IMR-90 (cell line): ENCODE results near the gene MRTFA. TPM values are rescaled to one million over a fixed set of nuclear protein-coding genes. Genes with fewer than 3 reads are reported as not detected.

ENCODE experiments used
- ATAC-seq: fragments of 200-7000 bp; cut with Tn5 transposase; 2 replicates; pipeline ENCODE4 v1.9.1; 2020; ENCODE audit warnings: low read depth, mild to moderate bottlenecking, moderate library complexity
- BruUV-seq: library from RNA; stranded (reverse); fragments of 400-500 nt; replicated peaks from 2 replicates; lab custom pipeline; 2021; lab: Mats Ljungman, UMichigan
- CTCF ChIA-PET: fragments of 300-600 bp; formaldehyde crosslinking; extraction: SDS; loops from one replicate; lab custom pipeline; 2021; ENCODE audit warnings: antibody characterized with exemption; lab: Yijun Ruan, JAX
- POLR2A ChIA-PET: fragments of 300-600 bp; sonication (Branson Sonifier 250); formaldehyde crosslinking; loops from one replicate; lab custom pipeline; 2022; ENCODE audit warnings: antibody characterized with exemption; ENCODE audit not compliant: unreplicated experiment; lab: Charles Lee
- DNase-seq: peaks from one replicate; pipeline ENCODE4 v3.0.0; 2013
- H2AFZ ChIP-seq: replicated peaks from 2 replicates; pipeline ENCODE3; 2013; ENCODE audit warnings: low read length, mild to moderate bottlenecking; ENCODE audit not compliant: poor library complexity
- H2AK5ac ChIP-seq: 2 replicates; pipeline ENCODE4 v1.6.1; 2013; ENCODE audit warnings: low read depth, low read length, inconsistent platforms
- H2AK9ac ChIP-seq: replicated peaks from 2 replicates; pipeline ENCODE3; 2013; ENCODE audit warnings: mild to moderate bottlenecking, low read depth, low read length, moderate library complexity; ENCODE audit not compliant: poor library complexity
- H2BK120ac ChIP-seq: 2 replicates; pipeline ENCODE4 v1.6.1; 2013; ENCODE audit warnings: low read depth, low read length, inconsistent platforms
- H2BK15ac ChIP-seq: 3 replicates; pipeline ENCODE4 v1.6.1; 2013; ENCODE audit warnings: low read depth, low read length, inconsistent platforms
- H2BK20ac ChIP-seq: 2 replicates; pipeline ENCODE4 v1.6.1; 2013; ENCODE audit warnings: low read depth, mild to moderate bottlenecking, inconsistent platforms, low read length, moderate library complexity
- H2BK5ac ChIP-seq: 2 replicates; pipeline ENCODE4 v1.6.1; 2013; ENCODE audit warnings: mild to moderate bottlenecking, low read depth, low read length, inconsistent platforms; ENCODE audit not compliant: poor library complexity, severe bottlenecking
- H3K14ac ChIP-seq: replicated peaks from 2 replicates; pipeline ENCODE4 v1.6.1; 2013; ENCODE audit warnings: low read depth, low read length, inconsistent platforms
- H3K18ac ChIP-seq: 2 replicates; pipeline ENCODE4 v1.6.1; 2013; ENCODE audit warnings: low read depth, low read length, control low read depth
- H3K23ac ChIP-seq: 2 replicates; pipeline ENCODE4 v1.6.1; 2013; ENCODE audit warnings: low read depth, low read length, inconsistent platforms
- H3K27ac ChIP-seq: 2 replicates; pipeline ENCODE4 v1.5.1; 2013; ENCODE audit warnings: mild to moderate bottlenecking, control low read depth, low read length; ENCODE audit not compliant: insufficient read depth
- H3K27me3 ChIP-seq: 2 replicates; pipeline ENCODE4 v1.6.1; 2013; ENCODE audit warnings: low read length; ENCODE audit not compliant: control insufficient read depth, insufficient read depth
- H3K36me3 ChIP-seq: 2 replicates; pipeline ENCODE4 v1.6.1; 2013; ENCODE audit warnings: low read length, mixed read lengths; ENCODE audit not compliant: control insufficient read depth, insufficient read depth
- H3K4ac ChIP-seq: 2 replicates; pipeline ENCODE4 v1.6.1; 2013; ENCODE audit warnings: low read depth, low read length, inconsistent platforms
- H3K4me1 ChIP-seq: 2 replicates; pipeline ENCODE4 v1.6.1; 2013; ENCODE audit warnings: low read length, mixed read lengths; ENCODE audit not compliant: control insufficient read depth, insufficient read depth
- H3K4me2 ChIP-seq: 2 replicates; pipeline ENCODE4 v1.6.1; 2013; ENCODE audit warnings: low read depth, mild to moderate bottlenecking, control low read depth, low read length, moderate library complexity
- H3K4me3 ChIP-seq: 2 replicates; pipeline ENCODE4 v1.5.1; 2013; ENCODE audit warnings: low read depth, mild to moderate bottlenecking, control low read depth, low read length, moderate library complexity; ENCODE audit not compliant: insufficient read depth
- H3K56ac ChIP-seq: 2 replicates; pipeline ENCODE4 v1.6.1; 2013; ENCODE audit warnings: low read length, inconsistent platforms; ENCODE audit not compliant: insufficient read depth; ENCODE audit errors: extremely low read depth
- H3K79me1 ChIP-seq, 2 experiments: 2 replicates each; pipeline ENCODE4 v1.6.1; 2013; ENCODE audit warnings: low read length in 2 of 2, inconsistent platforms in 1 of 2, low read depth in 1 of 2
- H3K9ac ChIP-seq: 2 replicates; pipeline ENCODE4 v1.6.1; 2013; ENCODE audit warnings: low read depth, low read length, control low read depth
- H3K9me1 ChIP-seq: 2 replicates; pipeline ENCODE4 v1.6.1; 2013; ENCODE audit warnings: low read length, inconsistent platforms; ENCODE audit not compliant: insufficient read depth
- H3K9me3 ChIP-seq: 2 replicates; pipeline ENCODE4 v1.6.1; 2013; ENCODE audit warnings: low read length; ENCODE audit not compliant: control insufficient read depth, insufficient read depth
- H4K20me1 ChIP-seq: 2 replicates; pipeline ENCODE4 v1.6.1; 2013; ENCODE audit warnings: low read length, inconsistent platforms; ENCODE audit not compliant: insufficient read depth
- H4K5ac ChIP-seq: 2 replicates; pipeline ENCODE4 v1.6.1; 2013; ENCODE audit warnings: mild to moderate bottlenecking, low read depth, low read length, control low read depth
- H4K8ac ChIP-seq, 2 experiments: 2 replicates each; pipeline ENCODE4 v1.6.1; 2013; ENCODE audit warnings: low read depth in 2 of 2, low read length in 2 of 2, control low read depth in 1 of 2, inconsistent platforms in 1 of 2
- H4K91ac ChIP-seq: 2 replicates; pipeline ENCODE4 v1.6.1; 2013; ENCODE audit warnings: low read depth, low read length, inconsistent platforms; ENCODE audit not compliant: insufficient read depth
- CEBPB ChIP-seq: IDR thresholded peaks from 2 replicates; pipeline ENCODE4 v1.6.1; 2012; ENCODE audit warnings: low read depth, low read length, improper control_type of control experiment
- WGBS, 2 experiments: methylation state at CpG; one replicate each; pipeline versions ENCODE4 v1.1.5 to v1.1.7; 2013; ENCODE audit warnings: missing lambda C conversion rate in 2 of 2; ENCODE audit not compliant: insufficient read length in 1 of 2; ENCODE audit errors: extremely low coverage in 2 of 2; 5-methylcytosine and 5-hydroxymethylcytosine counted together
- dilution Hi-C: fragments of 300-500 bp; cut with HindIII; formaldehyde crosslinking; loops from one replicate; pipeline ENCODE4 v1.14.3; 2018; ENCODE audit warnings: low sequenced_read_pairs; ENCODE audit not compliant: unreplicated experiment
- in situ Hi-C: fragments of 300-500 bp; cut with MboI; formaldehyde crosslinking; loops from 3 replicates; pipeline ENCODE4 v1.14.3; 2019; ENCODE audit warnings: low sequenced_read_pairs, inconsistent platforms, mixed read lengths
- intact Hi-C: fragments of 100-400 bp; cut with micrococcal nuclease; formaldehyde crosslinking; loops from 2 replicates; pipeline ENCODE4 v1.10.0; 2022
- polyA plus RNA-seq, 3 experiments: library from polyadenylated mRNA; depleted of rRNA; stranded (reverse); fragments of >200 nt; gene quantifications; 2 replicates each; pipeline ENCODE4 v1.2.3, GENCODE V29; 2012; ENCODE audit warnings: low replicate concordance in 1 of 3
- total RNA-seq: library from RNA; depleted of rRNA; stranded (reverse); fragments of >200 nt; gene quantifications from 2 replicates; pipeline ENCODE4 v1.2.3, GENCODE V29; 2012
- TF ChIP-seq, protein P1 (sequence below): fragments of 150-350 bp; IDR thresholded peaks from 2 replicates; pipeline ENCODE4 v1.6.1; 2017; ENCODE audit warnings: mild to moderate bottlenecking, antibody characterized with exemption, low read length, low read depth

MRTFA gene
- total and polyA plus RNA-seq, 2 of the 4 experiments (the other 2 are of a cell fraction): 12.5 to 17.2 TPM

DNA sequence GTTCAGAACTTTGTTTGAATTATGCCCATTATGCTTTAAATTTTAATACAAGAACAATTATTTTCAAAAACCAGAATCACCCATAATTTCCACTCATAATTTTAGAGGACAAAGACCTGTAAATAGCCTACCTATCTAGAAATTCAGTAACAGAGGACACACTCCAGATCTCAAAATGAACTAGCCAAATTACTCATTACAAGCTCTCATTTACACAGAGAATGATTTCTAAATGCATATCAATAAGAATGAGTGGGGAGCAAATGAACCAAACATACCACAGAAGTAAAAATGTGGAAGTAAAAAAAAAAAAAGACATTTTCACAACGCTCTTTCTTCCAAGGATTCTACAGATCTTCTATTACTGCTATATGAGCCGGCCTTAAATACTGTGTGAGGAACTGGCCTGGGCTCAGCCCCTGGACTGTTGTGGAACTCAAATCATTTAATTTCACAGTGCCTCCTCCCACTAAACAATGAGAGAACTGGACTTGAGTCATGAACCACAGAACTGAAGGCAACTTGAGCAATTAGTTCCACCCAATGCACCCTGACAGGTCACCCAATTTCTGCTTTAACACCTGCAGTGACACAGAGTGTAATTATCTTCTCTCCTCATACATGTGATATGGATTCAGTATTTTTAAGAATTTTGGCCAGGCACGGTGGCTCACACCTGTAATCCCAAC, 8.0 kb downstream of the MRTFA start:
- Histone ChIP-seq H3K4me2 (no peak overlapping the region), H3K9me1 (peaks cover 30% of the 10 kb centered on the region), H2AK9ac (no peak overlapping the region), H2BK120ac (no peak overlapping the region; the same call in 1 of the 2 replicates), H3K56ac (no peak overlapping the region), H3K27ac (no peak overlapping the region), H3K79me1 (peaks cover 10 to 80% of the 10 kb centered on the region in 2 experiments; a peak in 3 of 4 replicates), H2BK15ac (no peak overlapping the region), H3K9ac (no peak overlapping the region), H3K9me3 (no peaks in the 10 kb centered on the region), H2BK20ac (no peak overlapping the region), H3K4me1 (peaks cover 13% of the 10 kb centered on the region), H4K5ac (no peak overlapping the region), H4K8ac (no peak overlapping the region), H3K4me3 (no peak overlapping the region), H2BK5ac (no peak overlapping the region), H2AFZ (no peak overlapping the region), H3K18ac (no peak overlapping the region), H3K36me3 (peaks cover 2% of the 10 kb centered on the region; the same call in 1 of the 2 replicates), H4K91ac (no peak overlapping the region), H2AK5ac (no peak overlapping the region), H3K27me3 (no peaks in the 10 kb centered on the region), H3K4ac (no peak overlapping the region), H3K14ac (no peak overlapping the region), H4K20me1 (peaks cover 97% of the 10 kb centered on the region), H3K23ac (no peak overlapping the region)
- ChIA-PET POLR2A (interaction anchor here (0.6 kb wide), 1 partner anchor 9 kb away, joined by 4 read pairs; no protein-coding TSS in a partner anchor), CTCF (interaction anchor here (0.7 kb wide), 1 partner anchor 40 kb away, joined by 4 read pairs; no protein-coding TSS in a partner anchor)
- dilution Hi-C loops: no loop called here
- WGBS, 2 experiments: no CpG with 5 or more reads among the region's 3 CpGs
- ATAC-seq (peak; percentile 63), DNase-seq (peak; percentile 61)
- no TSS peak for BruUV-seq
- in situ Hi-C loops: no loop called here
- peak; percentile 63; the same call in 1 of the 2 replicates for TF ChIP-seq CEBPB
- TF ChIP-seq, protein P1, sequence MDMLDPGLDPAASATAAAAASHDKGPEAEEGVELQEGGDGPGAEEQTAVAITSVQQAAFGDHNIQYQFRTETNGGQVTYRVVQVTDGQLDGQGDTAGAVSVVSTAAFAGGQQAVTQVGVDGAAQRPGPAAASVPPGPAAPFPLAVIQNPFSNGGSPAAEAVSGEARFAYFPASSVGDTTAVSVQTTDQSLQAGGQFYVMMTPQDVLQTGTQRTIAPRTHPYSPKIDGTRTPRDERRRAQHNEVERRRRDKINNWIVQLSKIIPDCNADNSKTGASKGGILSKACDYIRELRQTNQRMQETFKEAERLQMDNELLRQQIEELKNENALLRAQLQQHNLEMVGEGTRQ: no peak
- intact Hi-C loops: no loop called here
